GM19463 (cell line): ENCODE data around the gene ZRANB3.
"Not testable (repeated sequence)": the region's sequence is repeated elsewhere in the genome, so short reads cannot be mapped to it uniquely, and the experiment has no call there.

Experiments used
- ATAC-seq: cut with Tn5 transposase; IDR thresholded peaks from one replicate; pipeline ENCODE4 v1.9.1; 2021; ENCODE audit warnings: mild to moderate bottlenecking, moderate library complexity; ENCODE audit not compliant: unreplicated experiment

The ZRANB3 gene

DNA sequence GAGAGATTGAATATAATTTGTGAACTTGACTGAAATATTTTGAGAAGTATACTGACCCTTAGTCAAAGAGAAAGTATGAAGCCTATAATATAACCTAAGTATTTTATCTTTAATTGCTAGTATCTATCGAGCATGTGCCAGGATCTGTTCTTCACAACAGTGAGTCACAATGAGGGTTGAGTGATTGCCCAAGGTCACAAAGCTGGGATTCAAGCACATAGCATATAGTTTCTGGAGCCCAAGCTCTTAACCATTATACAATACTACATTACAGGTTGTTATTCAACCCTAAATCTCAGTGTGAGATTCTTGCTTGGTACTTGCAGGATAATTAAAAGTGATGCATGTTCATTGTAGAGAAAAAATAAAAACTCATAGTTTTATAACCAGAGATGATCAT lies 381.8 kb downstream of the ZRANB3 start:
- no peak for ATAC-seq

DNA sequence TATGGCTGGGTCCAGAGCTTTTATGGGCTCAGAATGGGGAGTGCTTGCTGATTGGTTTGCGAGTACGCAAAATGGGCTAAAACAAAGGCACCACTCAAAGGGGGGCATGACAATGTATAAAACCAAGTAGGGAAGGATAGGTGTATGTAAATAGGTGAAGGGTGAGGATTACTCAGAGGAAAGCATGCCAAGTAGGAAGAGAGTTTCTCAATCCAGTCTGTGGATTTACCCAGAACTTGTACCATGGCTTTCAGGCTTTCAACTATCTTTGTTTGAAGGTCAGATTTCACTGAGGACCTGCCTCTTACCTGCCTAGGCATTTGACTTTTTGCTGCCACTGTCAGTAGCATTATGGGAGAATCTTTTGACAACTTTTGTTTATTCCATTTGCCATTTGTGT lies 386.7 kb downstream of the ZRANB3 start:
- ATAC-seq, result no peak

DNA sequence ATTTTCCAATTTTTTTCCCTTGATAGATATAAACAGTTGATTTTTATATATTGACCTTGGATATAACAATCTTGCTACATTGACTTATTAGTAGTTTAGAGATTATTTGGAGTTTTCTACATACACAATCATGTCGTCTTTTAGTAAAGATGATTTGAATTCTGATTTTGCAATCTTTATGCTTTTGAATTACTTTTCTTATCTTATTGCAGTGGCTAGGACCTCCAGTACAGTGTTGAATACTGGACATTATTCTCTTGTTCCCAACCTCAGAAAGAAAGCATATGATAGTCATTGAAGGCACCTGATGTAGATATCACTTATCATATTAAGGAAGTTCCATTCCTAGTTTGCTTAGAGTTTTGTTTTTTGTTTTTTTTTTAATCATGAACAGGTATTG lies 388.7 kb downstream of the ZRANB3 start:
- no peak for ATAC-seq

DNA sequence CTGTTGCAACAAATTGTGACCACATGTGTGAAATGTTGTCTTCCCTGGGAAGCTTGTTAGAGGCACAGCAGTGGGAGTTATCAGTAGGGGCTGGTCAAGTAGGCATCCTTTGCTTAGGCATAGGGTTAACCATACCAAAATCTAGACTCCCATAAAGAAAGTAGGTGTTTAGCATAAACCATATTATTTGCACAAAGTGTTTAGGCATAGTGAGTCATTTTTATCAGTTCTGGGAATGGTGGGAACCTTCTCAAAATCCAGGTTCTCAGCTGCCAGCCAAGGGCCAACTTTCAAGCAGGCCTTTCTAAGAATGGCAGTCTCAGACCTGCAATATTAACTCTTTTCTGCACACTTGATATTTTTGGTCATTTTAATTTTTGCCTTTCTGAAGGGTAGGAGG lies 390.4 kb downstream of the ZRANB3 start:
- ATAC-seq, result no peak

DNA sequence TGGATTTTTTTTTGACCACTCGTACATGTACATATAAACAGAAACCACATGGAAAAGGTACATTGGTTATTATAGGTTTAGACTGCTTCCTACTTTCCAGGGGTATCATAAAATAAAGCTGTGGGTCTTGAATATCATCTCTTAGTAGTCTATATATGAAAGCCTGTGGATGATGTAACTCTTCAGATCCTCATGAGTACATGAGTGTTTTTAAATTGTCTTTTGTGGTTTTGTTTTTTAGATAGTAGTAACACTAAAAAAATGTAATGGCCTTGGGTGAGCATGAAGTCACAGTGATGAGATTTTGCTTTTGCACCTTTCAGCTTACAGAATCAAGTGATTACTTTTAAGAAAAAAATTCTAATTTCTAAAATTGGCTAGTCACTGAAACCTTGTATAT lies 398.7 kb downstream of the ZRANB3 start:
- ATAC-seq, result no peak

DNA sequence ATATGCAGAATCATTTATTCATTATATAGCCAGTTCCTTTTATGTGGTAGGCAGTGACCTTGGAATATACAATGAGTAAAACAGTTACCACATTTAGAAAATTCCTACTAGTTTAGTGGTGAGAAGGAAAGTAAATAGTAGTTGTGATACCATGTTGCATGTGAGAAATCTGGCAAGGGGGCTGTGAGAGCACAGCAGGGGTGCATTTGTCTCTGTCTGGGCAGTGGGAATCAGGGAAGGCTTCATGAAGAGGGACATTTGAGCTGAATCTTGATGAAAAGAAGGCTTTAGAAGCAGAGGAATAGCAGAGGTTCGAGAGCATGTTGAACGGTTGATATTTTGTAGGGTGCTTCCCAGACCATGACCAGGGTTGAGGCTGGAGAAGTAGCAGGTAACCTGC lies 400.3 kb downstream of the ZRANB3 start:
- no peak for ATAC-seq

DNA sequence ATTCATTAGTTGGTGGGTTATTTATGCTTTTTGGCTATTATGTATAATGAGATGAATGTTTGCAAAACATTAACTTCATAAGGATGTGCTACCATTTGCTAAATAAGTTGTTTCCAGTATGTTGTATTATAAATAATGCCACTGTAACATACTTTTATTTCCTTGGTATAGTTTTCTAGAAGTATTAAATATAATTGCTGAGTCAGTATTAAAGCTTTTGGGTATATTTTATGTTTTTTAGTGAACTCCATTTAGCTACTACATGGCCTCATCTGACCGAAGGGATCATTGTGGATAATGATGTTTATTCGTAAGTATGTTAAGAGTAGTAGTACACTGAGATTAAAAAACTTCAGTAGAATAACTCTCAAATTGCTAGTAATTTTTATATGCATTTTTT lies 405.1 kb downstream of the ZRANB3 start:
- no peak for ATAC-seq

DNA sequence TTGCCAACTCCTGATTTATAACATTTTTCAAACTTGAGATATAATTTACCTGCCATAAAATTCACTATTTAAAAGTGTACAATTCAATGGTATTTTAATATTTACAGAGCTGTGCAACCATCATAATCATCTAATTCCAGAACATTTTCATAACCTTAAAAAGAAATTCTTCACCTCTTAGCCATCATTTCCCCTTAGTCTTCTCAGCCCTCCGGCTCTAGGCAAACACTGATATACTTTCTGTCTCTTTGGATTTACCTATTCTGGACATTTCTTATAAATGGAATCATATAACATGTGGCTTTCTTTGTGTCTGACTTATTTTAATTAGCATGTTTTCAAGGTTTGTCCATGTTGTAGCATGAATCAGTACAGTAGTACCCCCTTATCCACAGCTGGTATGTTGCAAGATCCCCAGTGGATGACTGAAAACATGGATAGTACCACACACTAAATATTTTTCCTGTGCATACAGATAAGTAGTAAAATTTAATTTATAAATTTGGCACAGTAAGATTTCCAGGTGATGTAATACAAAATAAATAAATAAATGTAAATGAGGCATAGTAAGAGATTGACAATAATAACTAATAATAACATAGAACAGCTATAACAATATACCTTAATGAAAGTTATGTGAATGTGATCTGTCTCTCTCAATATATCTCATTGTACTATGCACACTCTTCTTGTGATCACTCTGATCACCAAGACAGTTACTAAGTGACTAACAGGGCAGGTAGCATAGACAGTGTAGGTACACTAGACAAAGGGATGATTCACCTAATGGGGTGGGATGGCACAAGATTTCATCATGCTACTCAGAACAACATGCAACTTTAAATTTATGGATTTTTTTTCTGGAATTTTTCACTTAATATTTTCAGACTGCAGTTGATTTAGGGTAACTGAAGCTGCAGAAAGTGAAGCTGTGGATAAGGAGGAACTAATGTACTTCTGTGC lies 405.8 kb downstream of the ZRANB3 start:
- no peak for ATAC-seq

DNA sequence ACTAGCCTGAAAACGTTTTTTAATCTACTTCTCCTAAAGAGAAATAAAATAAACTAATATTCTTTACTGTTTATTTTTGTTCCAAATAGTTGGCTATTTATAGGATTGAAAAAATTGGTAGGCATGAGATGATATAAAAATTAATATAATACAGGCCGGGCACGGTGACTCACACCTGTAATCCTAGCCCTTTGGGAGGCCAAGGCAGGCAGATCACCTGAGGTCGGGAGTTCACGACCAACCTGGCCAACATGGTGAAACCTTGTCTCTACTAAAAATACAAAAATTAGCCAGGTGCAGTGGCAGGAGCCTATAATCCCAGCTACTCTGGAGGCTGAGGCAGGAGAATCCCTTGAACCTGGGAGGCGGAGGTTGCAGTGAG lies 409.4 kb downstream of the ZRANB3 start:
- ATAC-seq, result not testable (repeated sequence)

DNA sequence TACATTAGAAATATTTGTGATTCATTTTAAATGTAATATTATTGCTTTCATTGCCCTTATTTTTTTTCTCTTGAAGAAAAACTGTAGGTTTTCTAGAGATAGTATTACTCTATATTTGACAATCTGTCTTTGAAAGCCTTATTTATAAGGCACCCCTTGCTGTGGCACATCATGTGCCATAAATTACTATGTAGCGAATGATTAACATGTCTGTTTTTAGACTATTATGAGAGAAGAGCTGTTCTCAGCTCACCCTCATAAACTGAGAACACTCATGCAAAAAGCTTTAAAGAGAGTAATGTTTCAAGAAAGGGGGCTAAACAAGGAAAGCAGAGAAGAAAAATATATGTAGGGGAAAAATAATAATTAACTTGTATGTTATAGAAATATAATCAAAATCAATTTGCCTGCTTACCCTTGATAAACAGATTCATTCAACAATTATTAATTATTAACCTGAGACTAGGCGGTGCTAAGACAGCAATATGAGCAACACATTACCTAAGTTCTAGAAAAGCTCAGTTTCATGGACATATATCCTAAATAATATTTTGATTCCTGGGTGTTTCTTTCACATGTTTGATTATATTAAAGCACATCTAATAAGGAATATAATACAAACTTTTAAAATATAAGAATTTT lies 409.9 kb downstream of the ZRANB3 start:
- ATAC-seq, result no peak

DNA sequence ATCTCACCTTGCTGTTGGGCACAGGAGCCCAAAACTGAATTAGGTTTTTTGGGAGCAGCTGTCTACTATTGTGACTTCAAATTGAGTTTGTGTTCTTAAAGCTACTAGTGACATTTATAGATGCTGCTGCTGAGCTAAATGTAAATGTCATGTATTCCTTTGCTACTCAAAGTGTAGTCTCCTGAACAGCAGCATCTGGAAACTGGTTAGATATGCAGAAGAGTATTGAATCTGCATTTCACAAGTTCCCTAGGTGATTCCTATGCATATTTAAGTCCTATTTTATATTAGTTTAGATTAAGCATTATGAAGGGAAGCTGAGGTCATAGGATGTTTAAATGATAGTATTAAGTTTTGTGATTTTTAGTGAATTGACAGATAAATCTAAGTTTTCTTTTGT lies 411.4 kb downstream of the ZRANB3 start:
- ATAC-seq, result no peak

DNA sequence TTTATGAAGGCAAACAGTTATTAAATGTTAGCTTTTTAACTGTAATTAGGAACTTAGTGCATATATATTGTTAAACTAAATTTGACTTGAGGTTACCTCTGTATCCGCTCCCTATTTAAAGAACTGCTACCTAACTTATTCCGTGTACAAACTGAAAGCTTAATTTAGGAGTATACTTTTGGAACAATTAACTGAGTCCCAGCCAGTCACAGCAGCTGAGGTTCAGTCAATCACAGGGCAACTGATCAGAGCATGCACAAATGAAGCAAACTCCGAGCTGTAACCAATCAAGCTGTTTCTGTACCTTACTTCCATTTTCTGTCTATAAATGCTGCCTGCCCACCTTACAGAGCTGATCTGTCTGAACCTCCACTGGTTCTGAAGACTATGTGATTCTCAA lies 417.7 kb downstream of the ZRANB3 start:
- ATAC-seq, result no peak

DNA sequence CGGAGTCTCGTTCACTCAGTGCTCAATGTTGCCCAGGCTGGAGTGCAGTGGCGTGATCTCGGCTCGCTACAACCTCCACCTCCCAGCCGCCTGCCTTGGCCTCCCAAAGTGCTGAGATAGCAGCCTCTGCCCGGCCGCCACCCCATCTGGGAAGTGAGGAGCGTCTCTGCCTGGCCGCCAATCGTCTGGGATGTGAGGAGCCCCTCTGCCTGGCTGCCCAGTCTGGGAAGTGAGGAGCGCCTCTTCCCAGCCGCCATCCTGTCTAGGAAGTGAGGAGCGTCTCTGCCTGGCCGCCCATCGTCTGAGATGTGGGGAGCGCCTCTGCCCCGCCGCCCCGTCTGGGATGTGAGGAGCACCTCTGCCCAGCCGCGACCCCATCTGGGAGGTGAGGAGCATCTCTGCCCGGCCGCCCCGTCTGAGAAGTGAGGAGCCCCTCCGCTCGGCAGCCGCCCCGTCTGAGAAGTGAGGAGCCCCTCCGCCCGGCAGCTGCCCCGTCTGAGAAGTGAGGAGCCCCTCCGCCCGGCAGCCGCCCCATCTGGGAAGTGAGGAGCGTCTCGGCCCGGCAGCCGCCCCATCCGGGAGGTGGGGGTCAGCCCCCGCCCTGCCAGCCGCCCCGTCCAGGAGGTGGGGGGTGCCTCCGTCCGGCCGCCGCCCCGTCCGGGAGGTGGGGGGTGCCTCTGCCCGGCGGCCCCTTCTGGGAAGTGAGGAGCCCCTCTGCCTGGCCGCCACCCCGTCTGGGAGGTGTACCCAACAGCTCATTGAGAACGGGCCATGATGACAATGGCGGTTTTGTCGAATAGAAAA lies 425.3 kb downstream of the ZRANB3 start:
- ATAC-seq, result not testable (repeated sequence)

DNA sequence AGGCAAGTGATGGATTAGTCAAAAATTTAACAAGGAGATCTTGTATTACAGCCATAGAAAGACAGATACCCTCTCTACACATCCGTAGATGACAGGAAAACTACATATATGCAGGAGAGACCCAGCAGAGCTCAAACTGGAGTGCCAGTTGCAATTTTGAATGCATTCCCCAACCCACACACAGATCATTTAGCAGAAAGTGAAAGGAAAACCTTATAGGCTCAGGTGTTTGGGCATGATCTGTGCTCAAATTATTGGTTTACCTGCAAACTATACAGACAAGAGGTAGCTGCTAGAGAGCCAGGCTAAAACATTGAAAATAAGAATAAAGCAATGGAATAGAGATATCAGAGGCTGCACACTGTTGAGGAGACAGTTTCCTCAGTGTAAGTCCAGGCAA lies 427.2 kb downstream of the ZRANB3 start:
- no peak for ATAC-seq

DNA sequence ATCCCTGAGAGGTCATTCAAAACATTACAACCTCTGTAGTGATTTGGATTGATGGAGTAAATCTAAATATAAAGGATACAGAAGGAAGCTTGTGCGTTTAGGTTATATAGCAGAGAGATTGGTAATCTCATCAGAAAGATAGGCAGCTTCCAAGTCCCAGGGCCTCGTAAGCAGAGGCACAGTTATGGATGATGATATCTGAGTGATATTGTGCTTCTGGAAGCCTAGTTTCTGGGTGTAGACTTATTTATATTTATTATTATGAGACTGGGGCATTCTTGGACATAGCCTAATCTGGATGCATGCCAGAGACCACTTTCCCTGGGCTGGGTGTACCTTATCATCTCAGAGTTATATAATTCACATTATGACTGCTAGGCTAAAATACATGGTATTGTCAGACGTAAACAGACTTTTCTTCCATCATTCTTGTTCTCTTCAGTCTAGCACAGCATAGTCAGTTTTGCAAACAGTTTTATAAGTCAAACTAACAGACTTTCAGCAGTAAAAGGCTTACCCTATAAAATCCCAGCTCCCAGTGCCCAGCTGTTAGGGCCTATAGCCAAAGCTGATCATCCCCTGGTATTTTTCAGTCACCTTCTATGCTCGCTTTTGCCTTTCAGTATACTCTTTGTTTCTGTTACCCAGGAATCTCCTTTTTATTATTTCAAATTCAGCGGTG lies 431.1 kb downstream of the ZRANB3 start:
- ATAC-seq, result no peak

DNA sequence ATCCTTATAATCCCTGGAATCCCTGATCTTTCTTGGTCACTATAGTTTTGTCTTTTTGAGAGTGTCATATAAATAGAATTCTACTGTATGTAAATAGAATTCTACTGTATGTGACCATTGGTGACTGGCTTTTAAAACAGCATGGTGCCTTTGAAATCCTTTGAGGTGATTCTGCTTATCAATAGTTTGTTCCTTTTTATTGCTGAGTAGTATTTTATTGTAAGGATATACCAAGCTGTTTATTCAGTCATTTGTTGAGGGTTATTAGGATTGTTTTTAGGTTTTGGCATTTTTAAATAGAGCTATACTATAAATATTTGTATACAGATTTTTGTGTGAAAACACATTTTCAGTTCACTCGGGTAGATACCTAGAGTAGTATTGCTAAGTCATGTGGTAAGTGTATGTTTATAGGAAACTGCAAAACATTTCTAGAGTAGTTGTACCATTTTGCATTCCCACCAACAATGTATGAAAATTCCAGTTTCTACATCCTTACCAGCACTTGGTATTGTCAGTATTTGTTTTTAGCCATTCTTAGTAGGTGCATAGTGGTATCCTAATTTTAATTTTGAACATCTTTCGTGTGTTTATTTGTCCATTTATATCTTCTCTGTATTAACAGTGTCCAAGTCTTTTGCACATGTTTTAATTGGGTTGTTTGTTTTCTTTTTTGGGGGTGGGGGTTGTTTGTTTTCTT lies 433.3 kb downstream of the ZRANB3 start:
- ATAC-seq, result no peak

DNA sequence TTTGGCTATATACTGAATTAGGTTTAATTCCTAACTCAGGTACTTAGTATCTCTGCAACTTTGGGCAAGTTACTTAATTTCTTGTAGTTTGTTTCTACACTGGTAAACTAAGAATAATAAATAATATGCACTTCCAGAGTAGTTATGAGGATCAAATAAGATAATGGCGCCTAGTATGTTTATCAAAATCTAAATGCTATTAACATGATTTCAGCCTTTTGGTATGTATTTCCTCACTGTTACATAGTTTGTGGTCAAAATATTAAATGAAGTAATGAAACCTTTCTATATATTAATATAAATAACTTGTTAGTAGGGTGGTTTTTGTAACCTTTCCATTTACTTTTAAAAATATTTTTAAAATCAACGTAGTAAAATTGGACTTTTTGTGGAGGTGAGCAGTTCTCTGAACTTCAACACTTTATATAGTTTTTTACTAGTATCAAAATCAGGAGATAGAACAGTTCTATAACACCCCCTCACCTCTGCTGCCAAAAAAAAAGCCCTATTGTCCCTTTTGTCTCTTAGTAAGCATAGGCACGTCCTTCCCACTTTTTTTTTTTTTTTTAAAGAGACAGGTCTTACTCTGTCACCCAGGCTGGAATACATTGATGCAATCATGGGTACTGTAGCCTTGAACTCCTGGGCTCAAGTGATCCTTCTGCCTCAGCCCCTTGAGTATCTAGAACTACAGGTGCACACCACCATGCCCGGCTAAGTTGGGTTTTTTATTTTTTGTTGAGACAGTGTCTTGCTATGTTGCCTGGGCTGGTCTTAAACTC lies 434.2 kb downstream of the ZRANB3 start:
- ATAC-seq, result no peak

DNA sequence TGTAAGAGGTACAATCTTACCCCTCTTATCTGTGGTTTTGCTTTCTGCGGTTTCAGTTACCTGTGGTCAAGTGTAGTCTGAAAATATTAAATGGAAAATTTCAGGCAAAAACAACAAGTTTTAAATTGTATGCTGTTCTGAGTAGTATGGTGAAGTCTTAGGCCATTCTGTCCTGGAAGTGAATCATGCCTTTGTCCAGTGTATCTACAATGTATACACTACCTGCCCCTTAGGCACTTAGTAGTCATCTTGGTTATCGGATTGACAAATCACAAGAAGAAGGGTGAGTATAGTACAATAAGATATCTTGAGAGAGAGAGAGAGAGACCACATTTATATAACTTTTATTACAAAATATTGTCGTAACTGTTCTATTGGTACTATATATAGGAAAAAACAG lies 435.4 kb downstream of the ZRANB3 start:
- ATAC-seq, result no peak

DNA sequence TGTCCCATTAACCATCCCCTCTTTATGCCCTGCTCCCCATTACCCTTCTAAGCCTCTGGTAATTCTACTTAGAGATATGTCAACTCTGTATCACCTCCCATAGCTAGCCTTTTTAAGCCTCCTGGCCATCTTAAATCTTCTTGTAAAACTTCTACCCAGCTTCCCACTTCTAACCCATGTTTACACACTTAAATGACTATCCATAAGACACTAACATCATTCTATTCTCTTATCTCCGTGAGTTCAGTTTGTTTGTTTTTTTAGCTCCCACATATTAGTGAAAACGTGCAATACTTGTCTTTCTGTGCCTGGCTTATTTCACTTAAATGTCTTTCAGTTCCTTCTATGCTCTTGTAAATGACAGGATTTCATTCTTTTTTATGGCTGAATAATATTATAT lies 436.5 kb downstream of the ZRANB3 start:
- ATAC-seq, result no peak
